ENCODE data around the gene INAFM2. TPM values are rescaled to one million over a fixed set of nuclear protein-coding genes. Genes with fewer than 3 reads are reported as not detected.

Gene INAFM2
- total and polyA plus RNA-seq, 10 of the 15 experiments (the other 5 are each of a cell fraction or from before 2014, with no cell fraction given): 0.75 to 8.1 (median 3.9) TPM

DNA sequence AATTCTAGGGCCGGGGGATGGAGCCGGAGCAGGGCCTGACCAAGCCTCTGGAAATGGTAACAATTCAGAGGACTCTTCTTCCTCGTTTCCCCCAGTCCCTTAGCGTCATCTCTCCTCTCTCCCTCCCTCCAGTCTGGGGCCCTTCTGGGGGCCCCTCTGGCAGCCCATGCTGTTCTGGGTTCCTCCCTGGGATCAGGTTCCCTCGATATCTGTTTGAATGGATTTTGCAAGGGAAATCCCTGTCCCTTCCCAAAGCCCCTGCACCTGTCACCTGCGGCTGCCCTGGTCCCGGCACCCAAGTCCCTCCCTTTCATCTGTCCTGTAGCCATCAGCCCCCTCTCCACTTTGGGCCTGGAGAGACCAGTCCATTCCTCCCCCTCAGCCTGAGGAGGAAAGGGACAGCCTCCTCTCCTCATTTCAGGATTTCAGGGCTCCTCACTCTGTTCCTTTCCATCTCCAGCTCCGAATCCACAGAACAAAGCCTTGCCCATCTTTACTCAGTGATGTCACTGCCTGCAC, 14.1 kb upstream of the INAFM2 start:
- H4K20me1 ChIP-seq (ENCODE audit: control insufficient read depth, insufficient read depth): no peaks in the 10 kb centered on the region
- H3K27me3 ChIP-seq (replicated peaks in 1 of 2; ENCODE audit: control insufficient read depth in 2 of 2, insufficient read depth in 2 of 2, low read length in 1 of 2): peaks cover 0 to 3% of the 10 kb centered on the region in 2 experiments; a peak in 2 of 4 replicates
- ATAC-seq (no peak), FAIRE-seq (no peak), DNase-seq (ENCODE audit: low read depth, low spot score) (no peak)
- BruUV-seq (replicated peaks): no TSS peak
- in situ Hi-C loops (cut with MboI): loop anchor here (5.0 kb wide), 1 partner anchor 48 kb away; the partner anchor contains the start of gene DISP2
- no peak overlapping the region; the same call in 1 of the 2 replicates for H3K9ac ChIP-seq (ENCODE audit: control insufficient read depth, insufficient read depth, low read length)
- intact Hi-C loops (cut with micrococcal nuclease; ENCODE audit: unreplicated experiment): no loop called here
- peaks cover 12% of the 10 kb centered on the region for H3K4me1 ChIP-seq (ENCODE audit: control insufficient read depth, insufficient read depth, low read length)
- no peak overlapping the region for H3K4me3 ChIP-seq
- ChIA-PET POLR2A (no interaction called here), CTCF (interaction anchor here (0.7 to 17.6 kb wide), 21 partner anchors 11 to 420 kb away, joined by 3 to 336 read pairs (median 4); partner anchors contain the start of genes ANKRD63, CCDC9B, INAFM2 and SRP14), SMC1A (ENCODE audit: uncharacterized antibody, unreplicated experiment) (interaction anchor here (0.8 to 10.0 kb wide), 8 partner anchors 28 to 521 kb away, joined by 3 to 83 read pairs (median 6); no protein-coding TSS in a partner anchor), RAD21 (ENCODE audit: unreplicated experiment) (interaction anchor here (1.3 to 6.8 kb wide), 4 partner anchors 28 to 264 kb away, joined by 4 to 87 read pairs (median 12); no protein-coding TSS in a partner anchor)
- H2AFZ ChIP-seq (ENCODE audit: control insufficient read depth, low read depth, low read length): no peak overlapping the region
- no peak overlapping the region; the same call in 1 of the 2 replicates for H3K27ac ChIP-seq (ENCODE audit: control insufficient read depth, insufficient read depth)
- H3K4me2 ChIP-seq (ENCODE audit: control insufficient read depth, insufficient read depth): no peak overlapping the region; the same call in 1 of the 2 replicates
- no peaks in the 10 kb centered on the region for H3K9me3 ChIP-seq (replicated peaks; ENCODE audit: control insufficient read depth, insufficient read depth, low read length)
- no peaks in the 10 kb centered on the region for H3K36me3 ChIP-seq (ENCODE audit: control insufficient read depth in 2 of 2, insufficient read depth in 2 of 2, low read length in 1 of 2)
- 60% methylated on average over 8 of the region's 8 CpGs for WGBS (ENCODE audit: insufficient coverage, insufficient replicate concordance, low lambda C conversion rate, missing lambda C conversion rate)
- TF ChIP-seq ZNF217 (IDR thresholded peaks at IDR 0.05) (no peak), CHD2 (IDR thresholded peaks at IDR 0.05; ENCODE audit: borderline replicate concordance, low read depth, low read length) (no peak), CBFB (IDR thresholded peaks at IDR 0.05; ENCODE audit: low read depth) (no peak), KDM1A (IDR thresholded peaks at IDR 0.05; ENCODE audit: borderline replicate concordance) (no peak), SREBF1 (IDR thresholded peaks at IDR 0.05; ENCODE audit: low read length) (no peak), CREB1 (IDR thresholded peaks at IDR 0.05; ENCODE audit: low read depth) (no peak), ZBED1 (IDR thresholded peaks at IDR 0.05; ENCODE audit: borderline replicate concordance) (no peak), RAD51 (IDR thresholded peaks at IDR 0.05) (no peak), YBX1 (IDR thresholded peaks at IDR 0.05) (no peak), CBX3 (IDR thresholded peaks at IDR 0.05; ENCODE audit: borderline replicate concordance, low read depth) (no peak), IKZF1 (conservative IDR thresholded peaks at IDR 0.05) (no peak), IKZF2 (IDR thresholded peaks at IDR 0.05) (no peak), EGR1 (IDR thresholded peaks at IDR 0.05; ENCODE audit: borderline replicate concordance in 1 of 2, low read depth in 2 of 2, low read length in 2 of 2) (no peak), HDAC2 (IDR thresholded peaks at IDR 0.05) (no peak), ZNF207 (IDR thresholded peaks at IDR 0.05; ENCODE audit: borderline replicate concordance) (no peak), PAX5 (IDR thresholded peaks at IDR 0.05; ENCODE audit: borderline replicate concordance, low read depth, low read length) (no peak), MYC (IDR thresholded peaks at IDR 0.05; ENCODE audit: insufficient read depth, insufficient read length, insufficient replicate concordance, low read length, severe bottlenecking) (no peak)
- TF ChIP-seq, protein P1, sequence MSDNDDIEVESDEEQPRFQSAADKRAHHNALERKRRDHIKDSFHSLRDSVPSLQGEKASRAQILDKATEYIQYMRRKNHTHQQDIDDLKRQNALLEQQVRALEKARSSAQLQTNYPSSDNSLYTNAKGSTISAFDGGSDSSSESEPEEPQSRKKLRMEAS (IDR thresholded peaks at IDR 0.05; ENCODE audit: low read depth, low read length): no peak
- TF ChIP-seq, protein P2, sequence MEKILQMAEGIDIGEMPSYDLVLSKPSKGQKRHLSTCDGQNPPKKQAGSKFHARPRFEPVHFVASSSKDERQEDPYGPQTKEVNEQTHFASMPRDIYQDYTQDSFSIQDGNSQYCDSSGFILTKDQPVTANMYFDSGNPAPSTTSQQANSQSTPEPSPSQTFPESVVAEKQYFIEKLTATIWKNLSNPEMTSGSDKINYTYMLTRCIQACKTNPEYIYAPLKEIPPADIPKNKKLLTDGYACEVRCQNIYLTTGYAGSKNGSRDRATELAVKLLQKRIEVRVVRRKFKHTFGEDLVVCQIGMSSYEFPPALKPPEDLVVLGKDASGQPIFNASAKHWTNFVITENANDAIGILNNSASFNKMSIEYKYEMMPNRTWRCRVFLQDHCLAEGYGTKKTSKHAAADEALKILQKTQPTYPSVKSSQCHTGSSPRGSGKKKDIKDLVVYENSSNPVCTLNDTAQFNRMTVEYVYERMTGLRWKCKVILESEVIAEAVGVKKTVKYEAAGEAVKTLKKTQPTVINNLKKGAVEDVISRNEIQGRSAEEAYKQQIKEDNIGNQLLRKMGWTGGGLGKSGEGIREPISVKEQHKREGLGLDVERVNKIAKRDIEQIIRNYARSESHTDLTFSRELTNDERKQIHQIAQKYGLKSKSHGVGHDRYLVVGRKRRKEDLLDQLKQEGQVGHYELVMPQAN (conservative IDR thresholded peaks at IDR 0.05): no peak
- no peaks in the 10 kb centered on the region for H3K79me2 ChIP-seq (ENCODE audit: control insufficient read depth, insufficient read depth, low read length)
